Epithelial cell of esophagus (primary cell): ENCODE results near the gene MAP3K10.

Experiments used
- DNase-seq: peaks from one replicate; pipeline ENCODE4 v3.0.0; 2010; ENCODE audit warnings: low read depth
- H3K4me3 ChIP-seq: 2 replicates; pipeline ENCODE4 v1.5.1; 2011; ENCODE audit warnings: mild to moderate bottlenecking, low read length, control low read depth
- CTCF ChIP-seq: IDR thresholded peaks from 2 replicates; pipeline ENCODE4 v1.5.1; 2011; ENCODE audit warnings: low read depth, mild to moderate bottlenecking, low read length, control low read depth, inconsistent platforms; ENCODE audit not compliant: insufficient read depth; ENCODE audit errors: missing control alignments

MAP3K10 gene

DNA sequence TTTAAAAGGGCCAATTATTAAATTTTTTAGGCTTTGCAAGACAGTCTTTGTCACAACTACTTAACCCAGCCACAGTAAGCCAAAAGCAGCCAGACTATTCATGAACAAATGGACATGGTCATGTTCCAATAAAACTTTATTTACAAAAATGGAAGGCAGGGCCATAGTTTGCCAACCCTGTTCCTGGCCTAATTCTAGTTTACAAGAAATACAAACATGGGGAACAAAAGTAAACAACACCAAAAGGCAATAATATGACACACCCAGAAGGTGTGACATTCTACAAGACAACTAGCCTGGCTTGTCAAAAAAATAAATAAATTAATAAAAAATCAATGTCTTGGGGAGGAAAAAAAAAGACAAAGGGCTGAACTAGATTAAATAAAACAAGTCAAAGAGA lies 60.0 kb downstream of the MAP3K10 start:
- DNase-seq, result no peak
- H3K4me3 ChIP-seq, result no peak overlapping the region
- no peak for TF ChIP-seq CTCF

DNA sequence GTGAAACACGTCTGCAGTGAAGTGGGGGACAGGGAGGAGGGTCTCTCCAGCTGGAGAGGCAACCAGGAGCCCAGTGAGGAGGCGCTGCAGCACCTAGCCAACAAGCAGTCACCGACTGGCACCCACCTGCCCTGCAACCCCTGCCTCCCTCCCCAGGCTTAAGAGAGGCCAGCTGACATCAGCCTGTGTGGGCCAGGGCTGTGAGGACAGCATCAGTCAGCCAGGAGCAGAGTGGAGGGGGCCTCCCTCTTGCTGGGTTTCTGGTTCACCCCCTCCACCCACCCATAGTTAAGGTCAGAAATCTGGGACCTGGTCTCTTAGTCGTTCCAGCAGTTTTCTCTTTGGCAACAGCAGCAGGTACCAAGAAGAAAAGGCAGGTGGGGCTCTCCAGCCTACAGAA lies 60.8 kb downstream of the MAP3K10 start:
- H3K4me3 ChIP-seq, result no peak overlapping the region
- no peak for TF ChIP-seq CTCF
- no peak for DNase-seq

GRCh38 chr19:40252395-40252794 lies 61.2 kb downstream of the MAP3K10 start:
- DNase-seq, result no peak
- TF ChIP-seq CTCF, result no peak
- no peak overlapping the region for H3K4me3 ChIP-seq

DNA sequence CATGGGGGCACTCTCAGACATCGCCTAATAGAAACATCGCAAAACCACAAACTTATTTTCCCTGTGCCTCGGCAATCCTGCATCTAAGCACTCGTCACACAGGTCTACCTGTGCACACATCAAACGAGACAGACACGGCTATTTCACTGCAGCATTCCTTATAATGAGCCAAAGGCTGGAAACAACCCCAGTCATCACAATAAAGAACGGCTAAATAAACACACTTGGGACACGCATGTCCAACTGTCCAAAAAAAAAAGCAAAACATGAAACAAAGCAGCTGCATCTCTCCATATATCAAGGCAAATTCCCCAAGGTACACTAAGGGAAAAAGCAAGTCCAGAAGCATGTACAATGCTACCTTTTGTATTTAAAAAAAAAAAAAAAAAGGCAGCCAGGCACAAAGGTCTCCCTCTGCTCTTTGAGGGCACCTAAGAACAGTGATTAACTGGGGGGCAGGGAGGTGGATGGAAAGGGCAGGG lies 62.4 kb downstream of the MAP3K10 start:
- H3K4me3 ChIP-seq, result no peak overlapping the region
- no peak for TF ChIP-seq CTCF
- DNase-seq, result no peak

GRCh38 chr19:40254714-40255418 lies 63.6 kb downstream of the MAP3K10 start:
- H3K4me3 ChIP-seq, result no peak overlapping the region
- no peak for TF ChIP-seq CTCF
- DNase-seq, result no peak

DNA sequence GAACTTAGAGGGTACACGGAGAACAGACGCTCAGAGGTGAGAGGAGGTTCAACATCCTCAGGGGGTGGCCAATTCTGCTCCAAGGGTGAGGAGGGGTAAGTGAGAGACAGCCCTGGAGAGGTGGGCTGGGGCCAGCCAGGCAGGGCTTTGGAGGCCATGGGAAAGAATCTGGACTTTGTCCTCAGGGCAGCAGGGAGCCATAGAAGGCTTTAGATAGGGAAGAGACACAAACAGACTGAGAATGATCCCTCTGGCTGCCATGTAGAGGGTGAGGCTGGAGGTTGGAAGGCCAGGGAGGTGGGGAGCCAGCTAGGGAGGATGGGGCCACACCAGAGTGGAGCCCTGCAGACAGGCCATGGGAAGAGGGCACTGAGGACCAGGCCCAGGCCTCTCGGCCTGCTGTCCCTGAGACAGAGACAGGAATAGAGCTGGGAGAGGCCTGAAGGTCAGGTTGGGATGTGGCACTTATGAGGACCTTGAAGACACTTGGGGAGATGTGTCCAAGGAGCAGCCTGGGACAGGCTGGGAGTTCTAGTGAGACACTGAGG lies 64.5 kb downstream of the MAP3K10 start:
- no peak for DNase-seq
- no peak overlapping the region for H3K4me3 ChIP-seq
- no peak for TF ChIP-seq CTCF

GRCh38 chr19:40256512-40256911 lies 65.3 kb downstream of the MAP3K10 start:
- DNase-seq, result no peak
- H3K4me3 ChIP-seq, result no peak overlapping the region
- no peak for TF ChIP-seq CTCF
